ENCODE measurements around the gene WWC2.

- no peak for TF ChIP-seq YY1 (IDR thresholded peaks at IDR 0.05; ENCODE audit: extremely low read depth, insufficient replicate concordance, low read depth, low read length)
- TF ChIP-seq EZH2phosphoT487 (IDR thresholded peaks at IDR 0.05; ENCODE audit: borderline replicate concordance): no peak
- TF ChIP-seq, protein P1, sequence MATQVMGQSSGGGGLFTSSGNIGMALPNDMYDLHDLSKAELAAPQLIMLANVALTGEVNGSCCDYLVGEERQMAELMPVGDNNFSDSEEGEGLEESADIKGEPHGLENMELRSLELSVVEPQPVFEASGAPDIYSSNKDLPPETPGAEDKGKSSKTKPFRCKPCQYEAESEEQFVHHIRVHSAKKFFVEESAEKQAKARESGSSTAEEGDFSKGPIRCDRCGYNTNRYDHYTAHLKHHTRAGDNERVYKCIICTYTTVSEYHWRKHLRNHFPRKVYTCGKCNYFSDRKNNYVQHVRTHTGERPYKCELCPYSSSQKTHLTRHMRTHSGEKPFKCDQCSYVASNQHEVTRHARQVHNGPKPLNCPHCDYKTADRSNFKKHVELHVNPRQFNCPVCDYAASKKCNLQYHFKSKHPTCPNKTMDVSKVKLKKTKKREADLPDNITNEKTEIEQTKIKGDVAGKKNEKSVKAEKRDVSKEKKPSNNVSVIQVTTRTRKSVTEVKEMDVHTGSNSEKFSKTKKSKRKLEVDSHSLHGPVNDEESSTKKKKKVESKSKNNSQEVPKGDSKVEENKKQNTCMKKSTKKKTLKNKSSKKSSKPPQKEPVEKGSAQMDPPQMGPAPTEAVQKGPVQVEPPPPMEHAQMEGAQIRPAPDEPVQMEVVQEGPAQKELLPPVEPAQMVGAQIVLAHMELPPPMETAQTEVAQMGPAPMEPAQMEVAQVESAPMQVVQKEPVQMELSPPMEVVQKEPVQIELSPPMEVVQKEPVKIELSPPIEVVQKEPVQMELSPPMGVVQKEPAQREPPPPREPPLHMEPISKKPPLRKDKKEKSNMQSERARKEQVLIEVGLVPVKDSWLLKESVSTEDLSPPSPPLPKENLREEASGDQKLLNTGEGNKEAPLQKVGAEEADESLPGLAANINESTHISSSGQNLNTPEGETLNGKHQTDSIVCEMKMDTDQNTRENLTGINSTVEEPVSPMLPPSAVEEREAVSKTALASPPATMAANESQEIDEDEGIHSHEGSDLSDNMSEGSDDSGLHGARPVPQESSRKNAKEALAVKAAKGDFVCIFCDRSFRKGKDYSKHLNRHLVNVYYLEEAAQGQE (IDR thresholded peaks at IDR 0.05; ENCODE audit: low read depth): no peak
- no peak for TF ChIP-seq ZFX (IDR thresholded peaks at IDR 0.05)
- TF ChIP-seq, protein P2, sequence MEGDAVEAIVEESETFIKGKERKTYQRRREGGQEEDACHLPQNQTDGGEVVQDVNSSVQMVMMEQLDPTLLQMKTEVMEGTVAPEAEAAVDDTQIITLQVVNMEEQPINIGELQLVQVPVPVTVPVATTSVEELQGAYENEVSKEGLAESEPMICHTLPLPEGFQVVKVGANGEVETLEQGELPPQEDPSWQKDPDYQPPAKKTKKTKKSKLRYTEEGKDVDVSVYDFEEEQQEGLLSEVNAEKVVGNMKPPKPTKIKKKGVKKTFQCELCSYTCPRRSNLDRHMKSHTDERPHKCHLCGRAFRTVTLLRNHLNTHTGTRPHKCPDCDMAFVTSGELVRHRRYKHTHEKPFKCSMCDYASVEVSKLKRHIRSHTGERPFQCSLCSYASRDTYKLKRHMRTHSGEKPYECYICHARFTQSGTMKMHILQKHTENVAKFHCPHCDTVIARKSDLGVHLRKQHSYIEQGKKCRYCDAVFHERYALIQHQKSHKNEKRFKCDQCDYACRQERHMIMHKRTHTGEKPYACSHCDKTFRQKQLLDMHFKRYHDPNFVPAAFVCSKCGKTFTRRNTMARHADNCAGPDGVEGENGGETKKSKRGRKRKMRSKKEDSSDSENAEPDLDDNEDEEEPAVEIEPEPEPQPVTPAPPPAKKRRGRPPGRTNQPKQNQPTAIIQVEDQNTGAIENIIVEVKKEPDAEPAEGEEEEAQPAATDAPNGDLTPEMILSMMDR (IDR thresholded peaks at IDR 0.05 in 2 of 3, conservative IDR thresholded peaks at IDR 0.05 in 1 of 3; ENCODE audit: borderline replicate concordance in 1 of 3, insufficient read depth in 1 of 3, low read depth in 2 of 3, low read length in 2 of 3): no peak
- no peak for TF ChIP-seq POLR2AphosphoS5 (IDR thresholded peaks at IDR 0.05; ENCODE audit: low read depth, low read length)
- no peak for TF ChIP-seq SRF (IDR thresholded peaks at IDR 0.05; ENCODE audit: low read depth)
- no peak for TF ChIP-seq RAD21 (IDR thresholded peaks at IDR 0.05; ENCODE audit: low read depth)
- TF ChIP-seq EZH2 (IDR thresholded peaks at IDR 0.05): no peak
- TF ChIP-seq, protein P3, sequence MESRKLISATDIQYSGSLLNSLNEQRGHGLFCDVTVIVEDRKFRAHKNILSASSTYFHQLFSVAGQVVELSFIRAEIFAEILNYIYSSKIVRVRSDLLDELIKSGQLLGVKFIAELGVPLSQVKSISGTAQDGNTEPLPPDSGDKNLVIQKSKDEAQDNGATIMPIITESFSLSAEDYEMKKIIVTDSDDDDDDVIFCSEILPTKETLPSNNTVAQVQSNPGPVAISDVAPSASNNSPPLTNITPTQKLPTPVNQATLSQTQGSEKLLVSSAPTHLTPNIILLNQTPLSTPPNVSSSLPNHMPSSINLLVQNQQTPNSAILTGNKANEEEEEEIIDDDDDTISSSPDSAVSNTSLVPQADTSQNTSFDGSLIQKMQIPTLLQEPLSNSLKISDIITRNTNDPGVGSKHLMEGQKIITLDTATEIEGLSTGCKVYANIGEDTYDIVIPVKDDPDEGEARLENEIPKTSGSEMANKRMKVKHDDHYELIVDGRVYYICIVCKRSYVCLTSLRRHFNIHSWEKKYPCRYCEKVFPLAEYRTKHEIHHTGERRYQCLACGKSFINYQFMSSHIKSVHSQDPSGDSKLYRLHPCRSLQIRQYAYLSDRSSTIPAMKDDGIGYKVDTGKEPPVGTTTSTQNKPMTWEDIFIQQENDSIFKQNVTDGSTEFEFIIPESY (IDR thresholded peaks at IDR 0.05; ENCODE audit: extremely low read depth, insufficient replicate concordance, low read length): no peak
- no peak for TF ChIP-seq ZNF274 (IDR thresholded peaks at IDR 0.05; ENCODE audit: low read depth, low read length)
Observed at GRCh38 chr4:183349673-183350072, 250.6 kb downstream of the WWC2 start.
